COLO829 (cell line): ENCODE data around the gene SEC23B.
"Not testable (repeated sequence)": the region's sequence is repeated elsewhere in the genome, so short reads cannot be mapped to it uniquely, and the experiment has no call there.

Experiments used
- DNase-seq: peaks from one replicate; pipeline ENCODE4 v3.0.0; 2012; ENCODE audit warnings: low spot score

SEC23B gene

DNA sequence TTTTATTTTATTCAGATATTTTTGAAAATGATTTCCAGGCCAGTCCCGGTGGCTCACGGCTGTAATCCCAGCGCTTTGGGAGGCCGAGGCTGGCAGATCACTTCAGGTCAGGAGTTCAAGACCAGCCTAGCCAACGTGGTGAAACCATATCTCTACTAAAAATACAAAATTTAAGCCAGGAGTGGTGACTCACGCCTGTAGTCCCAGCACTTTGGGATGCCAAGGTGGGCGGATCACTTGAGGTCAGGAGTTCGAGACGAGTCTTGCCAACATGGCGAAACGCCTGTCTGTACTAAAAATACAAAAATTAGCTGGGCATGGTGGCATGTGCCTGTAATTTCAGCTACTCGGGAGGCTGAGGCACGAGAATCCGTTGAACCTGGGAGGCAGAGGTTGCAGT, 19.0 kb downstream of the SEC23B start:
- DNase-seq: not testable (repeated sequence)

DNA sequence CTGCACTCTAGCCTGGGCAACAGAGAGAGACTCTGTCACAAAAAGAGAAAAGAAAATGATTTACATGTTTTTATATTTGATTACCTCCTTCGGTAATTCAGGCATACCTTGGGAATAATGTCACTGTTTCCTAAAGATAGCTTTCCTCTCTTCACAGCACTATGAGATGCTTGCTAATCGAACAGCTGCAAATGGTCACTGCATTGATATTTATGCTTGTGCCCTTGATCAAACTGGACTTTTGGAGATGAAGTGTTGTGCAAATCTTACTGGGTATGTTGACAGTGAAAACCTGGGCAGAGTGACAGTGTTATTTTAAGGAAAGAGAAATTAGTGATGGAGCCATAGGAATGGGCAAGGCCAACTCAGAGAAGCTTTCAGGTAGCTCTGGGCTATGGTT, 19.6 kb downstream of the SEC23B start:
- DNase-seq: no peak

- no peak for DNase-seq
Measured at GRCh38 chr20:18527836-18528235, 20.1 kb downstream of the SEC23B start.

DNA sequence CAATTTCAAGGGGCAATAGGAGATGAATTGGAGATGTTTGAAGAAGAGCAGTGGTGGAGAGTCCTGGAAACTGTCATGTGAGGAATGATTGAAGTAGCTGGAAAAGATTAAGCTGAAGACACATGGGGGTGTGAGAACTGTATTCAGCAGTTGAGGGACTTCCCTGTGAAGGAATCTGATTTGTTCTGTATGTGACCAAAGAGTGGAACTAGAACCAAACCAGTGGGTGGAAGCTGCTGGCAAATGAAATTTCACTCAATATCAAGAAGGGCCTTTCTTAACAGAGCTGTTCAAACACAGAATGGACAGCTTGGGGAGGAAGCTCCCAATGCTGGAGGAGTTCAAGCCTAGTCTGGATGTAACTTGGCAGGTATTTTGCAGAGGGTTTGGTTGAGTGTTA, 21.3 kb downstream of the SEC23B start:
- DNase-seq: no peak

- DNase-seq: no peak
Measured at GRCh38 chr20:18532626-18533025, 24.9 kb downstream of the SEC23B start.

DNA sequence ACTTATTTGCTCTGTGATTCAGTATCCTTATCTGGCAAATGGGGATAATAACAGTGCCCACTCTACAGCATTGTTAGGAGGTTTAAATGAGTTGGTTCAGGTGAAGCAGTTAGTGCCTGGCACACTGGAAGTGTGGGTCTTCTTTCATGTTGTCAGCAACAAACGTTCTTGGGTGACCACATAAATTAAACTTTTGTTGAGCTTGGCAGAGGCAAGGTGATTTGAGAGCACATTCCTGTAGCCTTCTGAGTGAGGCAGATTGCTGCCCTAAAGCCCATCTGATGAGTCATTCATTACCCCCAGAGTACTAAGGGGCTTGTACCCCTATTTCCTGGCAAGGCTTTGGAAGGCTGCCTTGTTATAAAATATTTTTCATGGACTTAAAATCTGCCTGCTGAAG, 25.8 kb downstream of the SEC23B start:
- DNase-seq: no peak

- no peak for DNase-seq
Measured at GRCh38 chr20:18533978-18534644, 26.4 kb downstream of the SEC23B start.

DNA sequence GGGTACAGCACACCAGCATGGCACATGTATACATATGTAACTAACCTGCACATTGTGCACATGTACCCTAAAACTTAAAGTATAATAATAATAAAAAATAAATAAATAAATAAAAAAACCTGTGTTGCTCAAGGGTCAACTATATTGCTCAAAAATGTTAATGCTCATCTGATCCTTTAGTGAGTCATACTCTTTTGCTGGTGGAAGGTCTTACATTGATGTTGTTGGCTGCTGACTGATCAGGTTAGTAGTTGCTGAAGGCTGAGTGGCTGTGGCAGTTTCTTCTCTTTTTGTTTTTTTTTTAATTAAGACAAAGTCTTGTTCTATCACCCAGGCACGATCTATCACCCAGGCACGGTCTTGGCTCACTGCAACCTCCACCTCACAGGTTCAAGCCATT, 29.9 kb downstream of the SEC23B start:
- no peak for DNase-seq

DNA sequence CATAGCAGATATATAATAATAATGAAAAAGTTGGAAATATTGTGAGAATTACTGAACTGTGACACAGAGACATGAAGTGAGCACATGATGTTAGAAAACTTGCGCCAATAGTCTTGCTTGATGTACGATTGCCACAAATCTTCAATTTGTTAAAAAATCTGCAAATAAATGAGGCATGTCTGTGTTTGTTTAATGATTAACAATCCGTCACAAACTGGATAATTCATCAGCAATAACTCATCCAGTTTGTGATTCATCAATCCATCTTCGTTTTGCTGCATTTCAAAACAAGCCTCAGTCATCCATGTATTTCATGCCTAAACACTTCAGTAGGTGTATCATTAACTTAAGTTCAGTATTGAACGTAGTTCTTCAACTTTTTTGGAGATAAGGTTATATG, 34.0 kb downstream of the SEC23B start:
- no peak for DNase-seq

DNA sequence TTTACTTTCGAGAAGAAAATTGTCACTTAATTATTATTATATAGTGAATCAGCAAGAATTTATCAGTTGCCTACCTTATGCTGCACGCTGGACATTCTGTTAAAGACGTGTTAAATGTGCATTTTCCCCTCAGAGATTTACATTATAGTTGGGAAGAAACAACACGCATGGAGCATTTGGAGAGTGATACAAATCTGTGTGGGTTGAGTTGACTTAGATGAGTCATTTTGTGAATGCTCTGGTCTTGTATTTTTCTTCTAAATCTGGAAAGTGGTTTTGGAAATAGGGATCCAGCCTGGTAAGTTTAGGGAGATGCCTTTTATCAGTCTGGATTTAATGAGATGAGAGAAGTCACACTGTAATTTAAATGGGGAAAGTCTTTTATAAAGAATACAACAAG, 35.5 kb downstream of the SEC23B start:
- DNase-seq: no peak

- DNase-seq: no peak
Measured at GRCh38 chr20:18543932-18544331, 36.2 kb downstream of the SEC23B start.

DNA sequence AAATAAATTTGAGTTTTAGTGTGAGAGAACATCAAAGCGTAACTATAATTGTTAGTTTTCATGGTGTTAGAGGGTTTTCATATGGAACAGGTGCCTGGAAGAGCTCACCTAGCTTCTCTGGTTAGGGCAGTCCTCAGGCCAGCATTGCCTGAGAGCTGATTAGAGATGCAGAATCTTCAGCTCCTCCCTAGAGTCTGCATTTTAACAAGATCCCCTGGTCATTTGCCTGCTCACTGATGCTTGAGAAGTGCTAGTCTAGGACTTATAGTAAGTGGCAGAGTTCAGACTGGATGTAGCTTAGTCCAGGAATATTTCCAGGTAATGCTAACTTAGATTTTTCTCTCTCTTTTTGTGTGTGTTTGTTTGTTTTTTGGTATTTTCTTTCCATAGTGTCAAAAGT, 37.8 kb downstream of the SEC23B start:
- DNase-seq: no peak

GRCh38 chr20:18548465-18548864, 40.7 kb downstream of the SEC23B start:
- no peak for DNase-seq

GRCh38 chr20:18553746-18554145, 46.0 kb downstream of the SEC23B start:
- DNase-seq: no peak

DNA sequence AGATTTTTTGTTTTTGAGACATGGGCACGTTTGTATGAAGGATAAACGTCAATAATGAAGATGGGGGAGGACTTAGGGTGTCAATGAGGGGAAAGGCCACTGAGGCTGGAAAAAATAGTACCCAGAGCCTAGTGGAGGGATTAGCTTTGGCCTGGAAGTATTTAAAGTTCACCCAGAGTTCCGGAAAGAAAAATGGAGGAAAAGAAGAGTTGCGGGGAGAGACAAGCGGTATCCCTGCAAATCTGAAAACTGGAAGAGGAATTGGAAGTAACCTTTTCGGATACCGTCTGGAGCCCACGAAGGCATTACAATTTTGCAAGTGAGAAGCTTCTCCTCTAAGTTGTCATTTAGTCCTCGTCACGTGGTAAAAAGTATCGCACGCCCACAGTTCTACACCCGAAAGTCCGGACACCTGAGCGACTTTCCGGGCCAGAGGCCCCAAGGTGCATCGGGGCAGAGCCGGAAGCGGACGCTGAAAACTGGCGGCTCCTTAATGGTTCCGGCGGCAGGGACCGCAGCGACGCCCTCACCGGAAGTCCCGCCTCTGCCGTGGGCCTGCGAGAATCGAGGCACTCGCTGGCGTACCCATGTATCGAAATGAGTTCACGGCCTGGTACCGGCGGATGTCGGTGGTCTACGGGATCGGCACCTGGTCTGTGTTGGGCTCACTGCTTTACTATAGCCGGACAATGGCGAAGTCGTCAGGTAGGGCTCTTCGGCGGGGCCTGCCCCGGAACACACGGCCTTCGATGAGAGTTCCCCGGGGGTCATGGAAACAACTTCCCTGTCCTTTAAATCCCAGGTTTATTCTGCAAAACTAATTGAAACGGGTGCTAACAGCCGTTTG, 59.4 kb downstream of the SEC23B start, which contains the start of gene SMIM26:
SMIM26 (plus strand) TSS at position 541 of the 847 bp plus-strand sequence; CDS start at position 588, 47 bp downstream.
- peak; percentile 93 for DNase-seq

GRCh38 chr20:18567739-18568091, 60.0 kb downstream of the SEC23B start:
- DNase-seq: no peak

DNA sequence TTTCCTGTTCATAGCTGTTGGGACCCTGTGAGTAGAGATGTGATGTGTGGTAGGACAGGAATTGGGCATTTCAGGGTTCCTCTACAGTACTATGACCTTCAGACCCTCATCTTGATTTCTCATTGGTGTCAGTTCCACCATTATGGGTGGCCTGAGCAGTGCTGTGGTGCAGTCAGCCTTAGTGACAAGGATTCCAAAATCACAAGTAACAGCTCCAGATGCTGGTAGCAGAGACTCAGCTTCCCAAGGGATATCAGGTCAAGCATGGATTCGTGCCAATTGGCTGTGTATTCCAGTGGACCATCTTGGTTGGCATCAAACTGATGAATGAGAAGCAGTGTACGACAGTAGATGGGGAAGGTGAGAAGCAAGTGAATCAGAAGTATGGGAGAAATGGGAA, 63.3 kb downstream of the SEC23B start:
- DNase-seq: no peak

DNA sequence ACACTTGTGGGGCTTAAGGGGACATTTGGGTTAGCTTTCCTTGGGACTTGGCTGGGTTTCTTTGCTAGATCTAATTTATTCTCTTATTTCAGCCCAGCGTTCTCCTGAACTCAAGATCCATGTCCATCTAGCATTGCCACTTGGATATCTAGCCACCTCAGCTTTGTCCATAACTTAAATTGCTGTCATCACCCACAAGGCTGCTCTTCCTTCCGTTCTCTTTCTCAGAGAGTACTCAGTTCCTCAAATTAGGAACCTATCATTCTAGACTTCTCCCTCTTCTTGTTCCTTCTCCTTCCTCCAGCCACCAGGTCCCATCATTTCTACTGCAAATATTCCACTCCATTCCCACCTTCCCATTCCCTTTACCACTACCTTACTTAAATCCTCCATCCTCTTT, 63.8 kb downstream of the SEC23B start:
- DNase-seq: no peak

DNA sequence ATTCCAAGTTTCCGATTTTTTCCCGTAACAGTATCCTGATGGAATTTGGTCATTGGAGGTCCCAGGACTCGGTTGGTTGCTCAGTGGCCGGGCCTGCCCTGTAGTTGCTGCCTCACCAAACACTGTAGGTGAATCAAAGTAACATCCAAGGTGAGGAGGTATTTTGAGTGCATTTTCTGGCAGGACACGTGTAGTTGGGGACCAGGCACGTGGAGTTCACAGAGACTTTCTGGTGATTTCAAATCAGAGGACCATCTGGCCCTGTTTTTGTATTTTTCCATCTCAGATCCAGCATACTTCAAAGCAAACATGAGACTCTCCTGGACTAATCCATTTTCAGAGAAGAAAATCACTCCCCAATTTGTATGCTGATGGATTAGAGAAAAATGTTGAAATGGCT, 70.2 kb downstream of the SEC23B start:
- DNase-seq: no peak

GRCh38 chr20:18578581-18578980, 70.8 kb downstream of the SEC23B start:
- DNase-seq: no peak

DNA sequence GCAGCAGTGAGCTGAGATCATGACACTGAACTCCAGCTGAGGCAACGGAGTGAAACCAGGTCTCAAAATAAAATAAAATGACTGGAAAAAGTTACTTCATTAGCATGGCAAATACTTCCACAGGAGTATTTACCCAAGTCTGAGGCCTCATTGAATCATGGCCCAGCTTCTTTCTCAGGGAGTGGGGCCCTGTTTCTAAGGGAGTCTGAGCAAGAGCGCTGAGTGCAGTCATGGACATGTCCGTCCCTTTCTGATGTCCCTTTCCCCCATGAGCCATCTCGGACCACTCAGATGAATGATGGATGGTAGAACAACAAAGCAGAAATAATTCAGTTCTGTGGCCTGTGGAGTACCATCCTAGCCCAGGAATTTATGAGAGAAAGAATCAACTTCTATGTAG, 72.3 kb downstream of the SEC23B start:
- no peak for DNase-seq

DNA sequence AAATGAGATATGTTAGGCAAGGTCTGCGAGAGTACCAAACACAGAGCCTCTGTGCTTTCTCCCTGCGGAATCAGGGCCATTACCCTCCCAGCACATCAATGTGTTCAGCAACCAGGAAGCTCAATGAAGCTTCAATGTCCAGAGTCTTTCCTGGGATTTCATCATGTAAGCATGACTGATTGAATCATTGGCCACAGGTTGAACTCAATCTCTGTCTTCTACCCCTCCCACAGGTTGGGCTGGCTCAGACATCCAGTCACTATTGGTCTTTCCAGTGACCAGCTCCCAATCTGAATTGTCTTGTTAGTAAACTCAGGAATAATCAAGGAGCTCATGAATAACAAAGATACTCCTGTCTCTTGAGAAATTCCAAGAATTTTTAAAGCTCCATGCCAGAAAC, 77.4 kb downstream of the SEC23B start:
- peak; percentile 35 for DNase-seq

DNA sequence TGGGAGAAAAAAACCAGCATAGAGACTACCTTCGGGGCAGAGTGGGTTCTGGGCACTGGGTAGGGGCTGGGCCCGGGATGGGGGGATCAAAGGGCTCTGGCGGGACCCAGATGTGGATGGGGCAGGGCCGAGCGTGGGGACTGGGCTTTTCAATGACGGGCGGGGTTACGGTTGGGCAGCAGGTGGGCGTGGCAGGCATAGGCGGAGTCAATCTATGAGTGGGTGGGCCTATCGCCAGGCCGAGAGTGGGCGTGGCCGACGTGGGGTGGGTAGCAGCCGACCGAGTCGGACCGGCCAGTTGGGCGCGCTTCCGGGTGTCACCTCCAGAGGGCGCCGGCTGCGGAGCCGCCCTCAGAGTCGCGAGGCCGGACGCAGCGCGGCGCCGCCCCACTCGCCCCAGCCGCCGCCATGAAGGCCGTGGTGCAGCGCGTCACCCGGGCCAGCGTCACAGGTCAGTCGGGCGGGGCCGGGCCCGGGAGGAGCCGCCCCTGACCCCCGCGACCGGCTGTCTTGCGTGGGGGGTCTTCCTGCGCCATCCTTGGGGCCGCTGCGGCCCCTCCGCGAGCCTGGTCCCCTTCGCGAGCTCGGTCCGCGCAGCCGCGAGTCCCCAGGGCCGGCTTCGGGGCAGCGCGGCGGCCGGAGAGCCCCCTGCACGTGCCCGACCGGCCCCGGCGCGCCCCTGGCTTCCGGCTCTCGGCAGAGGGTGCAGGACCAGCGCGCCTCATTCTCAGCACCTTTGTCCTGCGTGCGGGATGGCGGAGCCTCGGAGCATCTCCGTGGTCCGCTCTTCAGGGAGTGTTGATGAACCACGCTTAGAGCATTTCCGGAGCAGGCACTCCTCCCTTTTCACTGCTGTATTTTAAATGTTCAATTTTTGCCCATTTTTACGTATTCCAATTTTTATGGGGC, 80.2 kb downstream of the SEC23B start, which contains the start of gene DTD1:
DTD1 (plus strand) TSS at position 390 of the 909 bp plus-strand sequence; CDS start at position 409, 19 bp downstream.
- peak; percentile 91 for DNase-seq
